PC-9 (cell line): Measurements from ENCODE around the gene MSH6. TPM values are rescaled to one million over a fixed set of nuclear protein-coding genes. Genes with fewer than 3 reads are reported as not detected.

Experiments
- BruUV-seq: library from RNA; stranded (reverse); fragments of 400-500 nt; replicated peaks from 2 replicates; lab custom pipeline; 2021; lab: Mats Ljungman, UMichigan
- CTCF ChIA-PET: fragments of 300-600 bp; sonication (Branson Sonifier 250); formaldehyde crosslinking; loops from one replicate; lab custom pipeline; 2022; ENCODE audit warnings: antibody characterized with exemption; lab: Charles Lee
- POLR2A ChIA-PET: fragments of 300-600 bp; sonication (Branson Sonifier 250); formaldehyde crosslinking; loops from one replicate; lab custom pipeline; 2022; ENCODE audit warnings: antibody characterized with exemption; ENCODE audit not compliant: unreplicated experiment; lab: Charles Lee
- DNase-seq, 2 experiments: peaks; one replicate each; pipeline versions ENCODE4 v3.0.0 to v3.0.0-alpha.2; 2015 to 2022; ENCODE audit warnings: mixed read lengths in 1 of 2
- H2AFZ ChIP-seq: fragments of 200-600 bp; sonication (generic); 2 replicates; pipeline ENCODE4 v1.8.1; 2017; ENCODE audit warnings: antibody characterized with exemption
- H3F3A ChIP-seq: fragments of 200-600 bp; sonication (generic); 2 replicates; pipeline ENCODE4 v1.8.1; 2017; ENCODE audit warnings: antibody characterized with exemption, mild to moderate bottlenecking, low read depth; ENCODE audit not compliant: insufficient read depth
- H3K27ac ChIP-seq: fragments of 200-600 bp; sonication (generic); 2 replicates; pipeline ENCODE4 v1.6.1; 2016; ENCODE audit warnings: mixed run types
- H3K27me3 ChIP-seq: fragments of 200-600 bp; sonication (generic); 2 replicates; pipeline ENCODE4 v1.6.1; 2016; ENCODE audit warnings: low read depth, mixed run types; ENCODE audit not compliant: insufficient read depth
- H3K36me3 ChIP-seq: fragments of 200-600 bp; sonication (generic); 2 replicates; pipeline ENCODE4 v1.6.1; 2016; ENCODE audit warnings: low read depth, mixed run types
- H3K4me1 ChIP-seq: fragments of 200-600 bp; sonication (generic); replicated peaks from 2 replicates; pipeline ENCODE4 v1.6.1; 2016; ENCODE audit warnings: mixed run types; ENCODE audit not compliant: insufficient read depth
- H3K4me2 ChIP-seq: fragments of 200-600 bp; sonication (generic); 2 replicates; pipeline ENCODE4 v1.6.1; 2017; ENCODE audit warnings: mixed run types
- H3K4me3 ChIP-seq: fragments of 200-600 bp; sonication (generic); 2 replicates; pipeline ENCODE4 v1.6.1; 2016; ENCODE audit warnings: mixed run types
- H3K79me2 ChIP-seq: fragments of 200-600 bp; sonication (generic); 2 replicates; pipeline ENCODE4 v1.6.1; 2017; ENCODE audit warnings: low read depth, mixed run types
- H3K9me2 ChIP-seq: fragments of 200-600 bp; sonication (generic); 2 replicates; pipeline ENCODE4 v1.8.1; 2017; ENCODE audit warnings: mild to moderate bottlenecking; ENCODE audit not compliant: insufficient read depth
- H3K9me3 ChIP-seq: fragments of 200-600 bp; sonication (generic); 2 replicates; pipeline ENCODE4 v1.8.1; 2016; ENCODE audit warnings: low read depth; ENCODE audit not compliant: insufficient read depth
- H4K20me1 ChIP-seq: fragments of 200-600 bp; sonication (generic); 2 replicates; pipeline ENCODE4 v1.8.1; 2017; ENCODE audit not compliant: insufficient read depth
- CTCF ChIP-seq: fragments of 200-600 bp; sonication (generic); conservative IDR thresholded peaks from 2 replicates; pipeline ENCODE4 v1.6.1; 2017; ENCODE audit warnings: mixed run types, antibody characterized with exemption, mild to moderate bottlenecking, moderate library complexity
- EZH2 ChIP-seq: fragments of 200-600 bp; sonication (generic); IDR thresholded peaks from 2 replicates; pipeline ENCODE4 v1.8.0; 2017; ENCODE audit warnings: antibody characterized with exemption, low read depth
- intact Hi-C: fragments of 100-400 bp; cut with micrococcal nuclease; formaldehyde crosslinking; loops from one replicate; pipeline ENCODE4 v1.10.0; 2022; ENCODE audit not compliant: unreplicated experiment
- total RNA-seq: library from RNA; stranded (reverse); gene quantifications from 2 replicates; pipeline ENCODE4 v1.2.3, GENCODE V29; 2021

Gene MSH6
- total RNA-seq, 1 experiment from 2014 or later: 123 TPM

DNA sequence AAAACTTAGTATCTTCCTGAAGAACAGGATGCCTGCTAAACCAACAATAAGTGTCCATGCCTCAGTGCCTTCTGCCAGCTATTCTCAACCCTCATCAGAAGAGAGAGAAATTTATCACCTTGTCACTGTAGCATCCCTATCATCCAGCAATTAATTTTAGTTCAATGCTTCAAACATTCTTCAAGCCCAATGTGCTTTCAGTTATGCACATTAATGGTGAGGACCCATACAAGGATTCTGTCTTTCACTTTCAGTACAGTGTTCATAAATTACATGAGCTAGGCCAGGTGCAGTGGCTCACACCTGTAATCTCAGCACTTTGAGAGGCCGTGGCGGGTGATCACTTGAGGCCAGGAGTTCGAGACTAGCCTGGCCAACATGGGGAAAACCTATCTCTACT lies 47.0 kb upstream of the MSH6 start:
- intact Hi-C loops: no loop called here
- Histone ChIP-seq H2AFZ (no peak overlapping the region), H3K27me3 (no peaks in the 10 kb centered on the region), H3K27ac (no peak overlapping the region), H3K4me2 (no peak overlapping the region), H3K79me2 (no peaks in the 10 kb centered on the region), H3K36me3 (no peaks in the 10 kb centered on the region), H3K9me2 (no peaks in the 10 kb centered on the region), H3K4me1 (no peaks in the 10 kb centered on the region), H3K9me3 (no peaks in the 10 kb centered on the region), H3K4me3 (no peak overlapping the region), H3F3A (no peaks in the 10 kb centered on the region), H4K20me1 (no peaks in the 10 kb centered on the region)
- no peak for DNase-seq
- no TSS peak for BruUV-seq
- TF ChIP-seq CTCF (no peak), EZH2 (no peak)
- ChIA-PET POLR2A (no interaction called here), CTCF (no interaction called here)

- H3F3A ChIP-seq: no peaks in the 10 kb centered on the region
- H2AFZ ChIP-seq: no peak overlapping the region
- H3K27ac ChIP-seq: no peak overlapping the region
- H3K4me1 ChIP-seq: no peaks in the 10 kb centered on the region
- no peaks in the 10 kb centered on the region for H3K9me3 ChIP-seq
- no peaks in the 10 kb centered on the region for H4K20me1 ChIP-seq
- intact Hi-C loops: no loop called here
- no peaks in the 10 kb centered on the region for H3K36me3 ChIP-seq
- no peaks in the 10 kb centered on the region for H3K9me2 ChIP-seq
- POLR2A ChIA-PET: no interaction called here
- DNase-seq: no peak
- CTCF ChIA-PET: no interaction called here
- BruUV-seq: no TSS peak
- H3K4me3 ChIP-seq: no peak overlapping the region
- no peaks in the 10 kb centered on the region for H3K27me3 ChIP-seq
- no peak overlapping the region for H3K4me2 ChIP-seq
- TF ChIP-seq CTCF (no peak), EZH2 (no peak)
- no peaks in the 10 kb centered on the region for H3K79me2 ChIP-seq
These were observed 45.6 kb upstream of the MSH6 start for GRCh38 chr2:47737191-47737975.

- BruUV-seq: no TSS peak
- Histone ChIP-seq H3K9me3 (no peaks in the 10 kb centered on the region), H3K27ac (no peak overlapping the region), H3K4me2 (no peak overlapping the region), H4K20me1 (no peaks in the 10 kb centered on the region), H3K4me1 (no peaks in the 10 kb centered on the region), H3K36me3 (no peaks in the 10 kb centered on the region), H3F3A (no peaks in the 10 kb centered on the region), H2AFZ (no peak overlapping the region), H3K27me3 (no peaks in the 10 kb centered on the region), H3K4me3 (no peak overlapping the region), H3K79me2 (no peaks in the 10 kb centered on the region), H3K9me2 (no peaks in the 10 kb centered on the region)
- ChIA-PET CTCF (no interaction called here), POLR2A (no interaction called here)
- no peak for TF ChIP-seq CTCF
- TF ChIP-seq EZH2: no peak
- no peak for DNase-seq
- intact Hi-C loops: no loop called here
These were observed 44.6 kb upstream of the MSH6 start for GRCh38 chr2:47738331-47738730.
